Activated CD4-positive, alpha-beta T cell treated with anti-CD3 and anti-CD28 coated beads, Interleukin-2, amount 50 U/mL, for 16 hours (primary cell): ENCODE measurements around the gene TEDC1.

Source experiments
- DNase-seq: peaks from one replicate; pipeline ENCODE4 v3.0.0-alpha.2; 2020

The TEDC1 gene

DNA sequence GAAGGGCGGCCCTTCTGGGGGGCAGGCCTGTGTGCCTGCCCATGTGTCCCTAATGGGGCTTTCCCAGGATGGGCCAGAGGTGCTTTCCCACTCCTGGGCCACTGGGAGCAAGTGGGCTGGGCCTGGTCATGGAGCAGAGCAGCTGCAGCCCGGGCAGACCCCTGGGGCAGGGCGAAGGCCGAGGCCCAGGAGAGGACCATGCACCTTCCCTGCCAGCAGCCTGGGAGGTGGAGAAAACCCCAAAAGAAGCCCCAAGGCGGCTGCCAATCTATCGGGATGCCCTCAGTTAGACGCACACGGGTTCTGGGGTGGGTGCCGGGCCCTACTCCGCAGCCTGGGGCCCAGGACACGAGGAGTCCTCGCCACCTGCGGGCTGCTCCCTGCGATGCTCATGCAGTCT lies 32.5 kb upstream of the TEDC1 start:
- DNase-seq = no peak

- no peak for DNase-seq
Observed at GRCh38 chr14:105460116-105460515, 30.9 kb upstream of the TEDC1 start.

DNA sequence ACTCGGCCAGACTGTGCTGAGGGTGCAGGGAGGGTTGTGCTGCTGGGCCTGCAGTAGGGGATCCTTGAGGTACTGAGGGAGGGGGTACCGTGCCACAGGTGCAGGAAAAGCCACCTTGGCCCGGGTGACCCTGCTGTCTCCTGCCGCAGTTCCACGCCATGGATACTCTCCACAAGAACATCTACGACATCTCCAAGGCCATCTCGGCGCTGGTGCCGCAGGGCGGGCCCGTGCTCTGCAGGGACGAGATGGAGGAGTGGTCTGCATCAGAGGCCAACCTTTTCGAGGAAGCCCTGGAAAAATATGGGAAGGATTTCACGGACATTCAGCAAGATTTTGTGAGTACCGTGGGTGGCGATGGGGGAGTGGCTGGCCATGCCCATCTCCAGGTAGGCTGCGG lies 30.4 kb upstream of the TEDC1 start:
- DNase-seq = no peak

- DNase-seq = no peak
Observed at GRCh38 chr14:105461903-105462302, 29.1 kb upstream of the TEDC1 start.

GRCh38 chr14:105464501-105464900 lies 26.5 kb upstream of the TEDC1 start:
- no peak for DNase-seq

GRCh38 chr14:105465209-105466031 lies 25.6 kb upstream of the TEDC1 start:
- DNase-seq = no peak

DNA sequence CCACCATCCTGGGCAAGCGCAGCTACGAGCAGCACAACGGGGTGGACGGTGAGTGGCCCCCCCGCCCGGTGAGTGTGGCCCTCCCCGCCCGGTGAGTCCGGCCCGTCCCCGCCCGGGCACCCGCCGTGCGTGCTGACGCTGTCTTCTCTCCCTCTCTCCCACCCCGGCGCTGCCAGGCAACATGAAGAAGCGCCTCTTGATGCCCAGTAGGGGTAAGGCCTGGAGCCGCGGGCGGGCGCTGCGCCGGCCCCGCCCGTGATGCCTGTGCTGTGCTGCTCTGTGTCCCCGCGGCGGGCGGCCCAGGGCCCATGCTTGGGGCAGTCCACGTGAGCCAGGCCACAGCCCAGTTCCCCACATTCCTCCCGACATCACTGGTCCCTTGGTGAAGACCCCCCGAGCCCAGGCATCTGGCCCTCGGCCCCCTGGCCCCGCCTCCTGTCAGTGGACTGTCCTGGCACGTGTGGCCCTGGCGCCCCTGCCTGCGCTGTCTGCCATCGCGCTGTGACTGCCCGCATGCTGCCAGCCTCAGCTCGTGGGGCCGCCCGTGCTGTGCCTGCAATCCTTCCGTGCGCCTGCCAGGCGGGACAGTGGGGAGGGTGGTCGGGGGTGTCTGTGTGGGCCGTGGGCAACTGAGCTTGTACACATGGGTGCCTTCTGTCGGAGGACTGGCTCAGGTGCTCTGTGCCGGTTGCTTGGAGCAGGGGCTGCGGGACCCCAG lies 24.4 kb upstream of the TEDC1 start:
- no peak for DNase-seq

DNA sequence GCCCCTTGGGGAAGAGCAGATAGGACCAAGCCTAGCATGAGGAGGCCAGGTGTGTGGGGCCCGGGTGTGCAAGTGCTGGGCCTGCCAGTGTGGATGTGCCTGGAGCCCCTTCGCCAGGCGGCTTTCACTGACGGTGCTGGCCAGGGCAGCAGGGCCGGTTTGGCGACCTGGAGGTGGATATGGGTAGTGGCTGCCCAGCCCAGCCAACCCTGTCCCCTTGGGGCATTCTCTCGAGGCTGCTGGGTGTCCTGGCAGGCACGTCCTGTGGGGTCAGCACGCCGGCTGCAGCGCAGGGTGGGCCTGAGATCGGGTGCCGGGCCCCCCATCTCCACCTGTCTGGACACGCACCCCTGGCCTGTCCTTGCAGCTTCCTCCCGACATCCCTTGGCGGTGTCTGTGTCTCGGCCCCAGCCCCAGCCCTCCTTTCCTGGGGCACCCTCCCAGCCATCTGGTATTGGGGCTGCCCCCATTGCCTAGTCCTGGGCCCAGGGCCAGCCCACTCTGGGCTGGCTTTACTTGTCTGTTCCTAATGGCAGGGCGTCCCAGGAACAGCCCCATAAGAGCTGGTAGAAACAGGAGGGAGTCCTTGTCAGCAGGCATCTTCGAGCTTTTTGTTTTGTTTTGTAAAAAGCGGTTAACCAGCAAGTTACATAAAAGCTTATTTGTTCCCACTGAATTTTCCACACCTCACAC lies 23.7 kb upstream of the TEDC1 start:
- DNase-seq = no peak

- no peak for DNase-seq
Observed at GRCh38 chr14:105467942-105468471, 23.0 kb upstream of the TEDC1 start.

GRCh38 chr14:105468621-105469241 lies 22.3 kb upstream of the TEDC1 start:
- DNase-seq = no peak

DNA sequence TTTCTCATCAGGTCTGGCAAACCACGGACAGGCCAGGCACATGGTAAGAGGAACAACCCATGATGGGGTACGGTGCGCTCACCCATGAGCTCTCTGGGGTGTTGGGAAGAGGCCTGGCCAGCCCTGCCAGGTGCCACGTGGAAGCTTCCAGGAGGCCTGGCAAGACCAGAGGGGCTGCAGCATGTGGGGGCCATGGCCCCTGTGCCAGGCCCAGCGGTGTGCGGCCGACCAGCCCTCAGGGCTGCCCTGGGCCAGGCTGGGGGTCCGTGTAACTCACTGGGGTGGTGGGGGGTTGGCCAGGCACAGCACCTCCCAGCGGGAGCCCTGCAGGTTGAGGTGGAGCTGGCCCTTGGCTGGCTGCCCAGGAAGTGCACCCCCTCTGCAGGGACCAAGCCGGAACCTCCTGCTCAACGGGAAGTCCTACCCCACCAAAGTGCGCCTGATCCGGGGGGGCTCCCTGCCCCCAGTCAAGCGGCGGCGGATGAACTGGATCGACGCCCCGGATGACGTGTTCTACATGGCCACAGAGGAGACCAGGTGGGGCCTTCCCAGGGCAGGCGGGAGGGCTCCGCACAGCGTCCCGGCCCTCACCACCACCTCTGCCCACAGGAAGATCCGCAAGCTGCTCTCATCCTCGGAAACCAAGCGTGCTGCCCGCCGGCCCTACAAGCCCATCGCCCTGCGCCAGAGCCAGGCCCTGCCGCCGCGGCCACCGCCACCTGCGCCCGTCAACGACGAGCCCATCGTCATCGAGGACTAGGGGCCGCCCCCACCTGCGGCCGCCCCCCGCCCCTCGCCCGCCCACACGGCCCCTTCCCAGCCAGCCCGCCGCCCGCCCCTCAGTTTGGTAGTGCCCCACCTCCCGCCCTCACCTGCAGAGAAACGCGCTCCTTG lies 21.3 kb upstream of the TEDC1 start:
- DNase-seq = no peak

GRCh38 chr14:105470350-105471296 lies 20.4 kb upstream of the TEDC1 start:
- no peak for DNase-seq

DNA sequence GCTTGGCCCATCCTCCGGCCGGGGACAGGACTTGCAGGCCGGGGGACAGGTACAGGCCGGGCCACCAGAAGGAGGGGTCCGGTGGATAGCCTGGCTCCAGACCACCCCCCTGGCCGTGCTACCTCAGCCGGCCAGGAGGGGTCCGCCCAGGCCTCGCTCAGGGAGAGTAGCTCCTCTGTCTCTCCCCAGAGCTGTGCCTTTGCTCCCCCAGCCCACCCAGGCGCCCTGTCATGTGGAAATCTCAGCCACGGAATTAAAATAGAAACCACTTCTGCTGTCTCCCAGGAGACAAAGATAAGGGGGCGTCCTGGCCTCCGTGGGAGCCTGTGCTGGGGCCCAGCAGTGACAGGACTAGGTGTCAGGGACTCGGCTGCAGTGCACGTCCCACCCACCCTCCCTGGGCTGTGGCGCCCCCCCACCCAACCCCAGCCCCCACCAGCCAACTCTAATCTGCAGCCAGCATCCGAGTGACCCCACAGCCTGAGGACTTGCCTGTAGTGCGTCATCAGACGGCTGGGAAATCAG lies 19.7 kb upstream of the TEDC1 start:
- no peak for DNase-seq

DNA sequence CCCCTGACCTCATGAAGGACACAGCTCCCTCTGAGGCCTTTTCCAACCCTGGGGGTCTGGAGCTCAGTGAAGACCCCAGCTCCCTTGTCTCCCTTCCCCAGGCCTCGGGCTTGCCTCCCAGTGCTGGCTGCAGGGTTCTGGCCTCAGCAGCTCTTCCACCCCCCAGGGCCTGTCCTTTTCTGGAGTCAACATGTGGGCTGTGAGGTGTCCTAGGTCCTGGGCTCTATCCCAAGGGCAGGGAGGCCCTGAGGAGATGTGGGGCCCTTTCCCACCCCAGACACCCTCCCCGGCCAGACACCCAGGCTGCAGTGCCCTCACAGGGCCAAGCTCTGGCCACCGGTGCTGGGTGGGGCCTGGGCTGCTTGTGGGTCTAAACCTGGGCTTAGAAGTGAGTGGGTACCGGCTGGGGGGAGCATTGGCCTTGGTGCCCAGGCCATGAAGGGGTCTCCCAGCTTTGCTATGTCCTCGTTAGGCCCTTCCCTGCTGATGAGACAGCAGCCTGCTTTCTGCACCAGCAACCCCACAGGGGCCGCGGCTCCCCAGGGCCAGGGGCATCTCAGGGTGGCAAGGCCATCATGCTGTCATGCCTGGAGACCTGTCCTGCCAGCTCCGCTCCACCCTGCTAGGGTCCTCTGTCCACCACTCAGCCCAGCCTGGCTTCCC lies 19.1 kb upstream of the TEDC1 start:
- no peak for DNase-seq

DNA sequence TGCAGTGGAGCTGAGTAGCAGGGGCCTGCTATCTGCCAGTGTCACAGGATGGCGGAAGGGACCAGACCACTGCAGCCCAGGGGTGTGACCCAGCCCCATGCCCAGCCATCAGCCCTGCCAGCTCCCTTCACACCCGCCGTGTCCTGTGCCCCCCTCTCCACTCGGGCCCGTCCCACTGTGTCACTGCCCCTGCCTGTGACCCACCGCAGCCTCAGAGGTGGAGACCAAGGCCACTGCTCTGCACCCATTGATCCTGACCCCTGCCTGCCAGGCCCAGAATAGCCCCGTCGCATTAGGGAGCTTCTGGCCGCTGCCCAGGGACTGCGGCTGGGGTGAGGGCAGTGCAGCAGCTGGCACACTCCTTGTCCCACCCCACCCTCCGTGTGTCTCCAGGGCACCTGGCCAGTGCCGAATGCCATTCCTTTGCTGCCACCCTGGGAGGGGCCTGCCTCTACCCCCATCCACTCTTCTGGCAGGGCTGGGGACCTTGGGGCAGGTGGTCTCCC lies 18.5 kb upstream of the TEDC1 start:
- no peak for DNase-seq

DNA sequence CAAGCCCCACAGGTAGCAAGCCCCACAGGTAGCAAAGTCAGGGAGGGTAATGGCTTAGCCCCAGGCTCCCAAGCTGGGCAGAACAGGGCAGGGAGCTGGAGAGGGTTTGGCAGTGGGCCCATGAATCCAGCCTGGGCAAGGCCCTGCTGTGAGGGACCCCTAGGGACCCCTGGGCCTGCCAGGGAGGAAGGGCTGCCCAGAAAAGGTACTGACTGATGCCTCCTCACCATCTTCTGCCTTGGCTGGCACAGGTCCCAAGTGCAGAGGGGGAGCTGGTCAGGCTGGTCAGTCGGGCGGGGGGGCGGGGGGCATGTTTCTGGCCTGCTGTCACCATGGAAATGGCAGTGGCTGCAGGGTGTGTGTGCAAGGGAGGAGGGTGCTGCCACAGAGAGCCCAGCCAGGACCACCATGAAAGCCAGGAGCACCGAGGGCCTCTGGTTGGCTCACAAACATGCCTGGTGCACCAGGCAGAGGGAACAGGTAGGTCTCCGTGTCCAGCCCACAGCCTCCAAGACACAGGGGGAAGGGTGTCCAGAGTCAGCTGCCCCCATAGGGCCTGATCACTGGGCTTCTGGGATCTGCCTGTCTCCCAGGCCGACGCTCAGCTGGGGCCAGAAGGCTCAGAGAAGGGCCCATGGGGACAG lies 17.9 kb upstream of the TEDC1 start:
- DNase-seq = no peak

DNA sequence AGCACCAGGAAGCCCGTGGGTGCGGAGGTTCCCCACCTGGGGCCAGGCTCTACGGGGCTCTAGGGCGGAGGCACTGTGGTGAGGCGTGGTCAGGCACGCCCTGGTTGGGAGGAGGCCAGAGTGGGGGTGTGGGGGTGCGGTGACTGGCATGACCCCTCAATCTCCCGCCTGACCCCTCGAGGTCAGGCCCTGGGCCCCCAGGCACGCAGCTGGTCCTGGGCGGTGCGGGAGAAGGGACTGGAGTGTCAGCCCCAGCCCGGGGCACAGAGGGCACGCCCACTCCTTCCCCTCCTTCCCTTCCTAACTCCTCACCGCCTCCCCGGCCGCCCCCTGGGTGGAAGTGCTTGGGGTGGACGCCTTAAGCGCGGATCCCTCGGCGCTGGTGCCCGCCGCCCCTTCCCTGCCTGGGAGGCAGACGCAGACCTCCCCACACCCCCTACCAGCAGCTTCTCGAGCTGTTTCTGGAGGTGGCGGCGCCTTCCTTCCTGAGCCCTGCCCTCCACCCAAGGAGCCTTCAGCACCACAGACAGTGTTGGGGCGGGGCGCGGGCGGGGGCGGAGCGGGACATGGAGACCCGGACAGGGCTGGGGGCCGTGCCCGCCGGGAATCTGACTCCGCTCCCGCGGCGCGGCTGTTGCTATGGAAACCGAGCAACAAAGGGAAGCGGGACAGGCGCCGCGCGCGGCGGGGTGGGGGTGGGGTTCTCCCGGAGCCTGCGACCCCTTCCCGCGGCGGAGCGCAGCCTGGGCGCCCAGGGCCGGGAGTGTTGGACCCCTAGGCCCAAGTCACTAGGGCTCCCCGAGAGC lies 17.2 kb upstream of the TEDC1 start:
- peak; percentile 51 for DNase-seq
